ENCODE data around the gene GPR146. TPM values are rescaled to one million over a fixed set of nuclear protein-coding genes. Genes with fewer than 3 reads are reported as not detected.
A peak's percentile ranks its signal among the peaks of the same experiment; 100 is the strongest.

Gene GPR146
- total and polyA plus RNA-seq, 8 donors: 2.0 to 14.6 (median 7.9) TPM

DNA sequence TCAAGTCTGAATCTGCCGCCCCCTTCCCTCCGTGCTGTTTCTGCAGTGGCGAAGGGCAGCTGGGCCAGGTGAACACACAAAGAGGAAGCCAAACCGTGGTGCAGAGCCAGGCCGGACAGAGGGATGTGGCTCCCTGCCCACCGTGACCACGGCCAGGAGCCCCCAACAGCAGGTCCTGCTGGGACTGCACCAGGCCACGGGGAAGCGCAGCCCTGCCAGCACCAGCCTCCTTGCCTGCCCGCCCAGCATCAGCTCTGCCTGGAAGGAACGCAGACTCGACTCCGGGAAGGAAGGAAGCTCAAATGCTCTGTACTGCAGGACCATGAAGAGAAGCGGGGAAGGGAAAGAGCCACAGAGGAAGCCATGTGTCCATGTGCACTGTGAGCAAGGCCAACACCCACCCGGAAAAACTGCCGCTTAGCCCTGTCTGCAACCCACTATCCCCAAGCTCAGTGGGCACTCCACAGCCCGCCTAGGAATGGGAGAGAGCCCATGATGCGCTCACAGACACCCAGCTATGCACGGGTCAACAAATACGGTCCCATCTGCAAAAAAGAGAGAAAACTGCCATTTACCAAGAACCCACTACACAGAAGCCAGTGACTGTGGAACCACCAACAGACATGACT, 62.6 kb downstream of the GPR146 start:
- peaks cover 14 to 56% (median 31%) of the 10 kb centered on the region in 4 donors for H3K4me1 ChIP-seq
- no peak overlapping the region for H3K4me3 ChIP-seq
- TF ChIP-seq POLR2A (IDR thresholded peaks at IDR 0.05) (no peak), CTCF (IDR thresholded peaks at IDR 0.05) (no peak)
- WGBS, 5 donors: 63 to 80% (median 69%) methylated on average over 15 to 20 of the region's 20 CpGs
- no peaks in the 10 kb centered on the region for H3K9me3 ChIP-seq
- H3K27ac ChIP-seq: peak overlapping the region in 3 of 5 donors; percentile 25 to 46 (median 26)
- H3K36me3 ChIP-seq: no peaks in the 10 kb centered on the region
- no peak for DNase-seq
- H3K27me3 ChIP-seq: no peaks in the 10 kb centered on the region
- intact Hi-C loops (cut with DNase I; ENCODE audit: low total_unique reads): no loop called here

DNA sequence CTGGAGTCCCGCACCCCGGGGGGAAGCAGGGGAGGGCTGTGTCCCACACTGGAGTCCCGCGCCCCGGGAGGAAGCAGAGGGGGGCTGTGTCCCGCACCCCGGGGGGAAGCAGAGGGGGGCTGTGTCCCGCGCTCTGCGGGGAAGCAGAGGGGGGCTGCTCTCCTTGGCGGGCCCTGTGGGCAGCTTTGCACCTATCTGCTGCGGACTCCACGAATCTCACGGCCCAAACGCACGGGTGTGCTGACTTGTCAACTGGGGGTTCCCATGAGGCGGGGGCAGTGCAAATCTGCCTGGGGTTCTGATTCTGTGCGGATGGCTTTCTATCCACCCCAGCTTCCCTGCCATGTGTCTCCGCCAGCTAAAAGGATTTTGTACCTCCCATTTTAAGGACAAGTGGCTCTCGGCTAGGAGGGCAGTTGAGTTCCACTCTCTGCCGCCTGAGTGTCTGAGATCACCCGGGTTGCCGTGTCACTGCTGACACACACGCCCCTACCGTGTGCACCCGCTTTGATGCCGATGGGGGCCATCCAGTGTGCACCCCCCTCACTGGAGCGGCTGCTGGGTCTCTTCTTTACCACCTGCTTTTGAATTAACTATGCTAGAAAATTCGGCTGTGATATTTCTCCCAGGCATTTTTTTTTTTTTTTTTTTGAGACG, 64.0 kb downstream of the GPR146 start:
- H3K4me3 ChIP-seq: no peak overlapping the region
- peaks cover 5 to 43% (median 20%) of the 10 kb centered on the region in 4 donors for H3K4me1 ChIP-seq
- H3K9me3 ChIP-seq: no peaks in the 10 kb centered on the region
- DNase-seq: no peak
- intact Hi-C loops (cut with DNase I; ENCODE audit: low total_unique reads): no loop called here
- no peaks in the 10 kb centered on the region for H3K27me3 ChIP-seq
- 88 to 92% (median 92%) methylated on average over 25 to 30 of the region's 30 CpGs for WGBS, 5 donors
- H3K36me3 ChIP-seq: peaks cover 0 to 8% (median 5%) of the 10 kb centered on the region in 4 donors
- no peak for TF ChIP-seq POLR2A (IDR thresholded peaks at IDR 0.05)
- no peak for TF ChIP-seq EP300 (IDR thresholded peaks at IDR 0.05)
- TF ChIP-seq POLR2AphosphoS5 (IDR thresholded peaks at IDR 0.05): no peak
- no peak overlapping the region for H3K27ac ChIP-seq

Small RNA genes within 50 kb of the gene (small RNA-seq; reads per million reads assigned to genes)
- 5.6 to 21.2 (median 10.4) reads per million in 4 donors for gene MIR339

Other genes starting within 250 kb of the GPR146 start
- gene SUN1, start 212.1 kb upstream of the GPR146 start, total RNA-seq: 100 to 1,000 TPM; 103 to 242 (median 159) TPM
- 10 to 100 TPM; 15.9 to 58.9 (median 21.7) TPM for gene SUN1, start 212.1 kb upstream of the GPR146 start, polyA plus RNA-seq
- 100 to 1,000 TPM in 1 of 5 donors, 10 to 100 TPM in 4; 22.4 to 140 (median 40.1) TPM for gene GET4, start 168.0 kb upstream of the GPR146 start, total RNA-seq
- 10 to 100 TPM; 34.4 to 53.2 (median 53.0) TPM for gene GET4, start 168.0 kb upstream of the GPR146 start, polyA plus RNA-seq
- gene ADAP1, start 89.9 kb upstream of the GPR146 start, total RNA-seq: 100 to 1,000 TPM in 1 of 5 donors, 10 to 100 TPM in 2, 1 to 10 TPM in 2; 2.2 to 169 (median 18.5) TPM
- gene ADAP1, start 89.9 kb upstream of the GPR146 start, polyA plus RNA-seq: 10 to 100 TPM; 16.0 to 30.5 (median 29.4) TPM
- gene COX19, start 69.0 kb upstream of the GPR146 start, total RNA-seq: 10 to 100 TPM in 3 of 5 donors, 1 to 10 TPM in 2; 2.3 to 26.6 (median 14.2) TPM
- 1 to 10 TPM; 3.9 to 6.5 (median 5.5) TPM for gene COX19, start 69.0 kb upstream of the GPR146 start, polyA plus RNA-seq
- 1 to 10 TPM in 1 of 5 donors, not detected in 4; 7.0 TPM for gene CYP2W1, start 61.4 kb upstream of the GPR146 start, total RNA-seq
- under 1 TPM in 2 of 3 donors, not detected in 1; 0.31 to 0.65 TPM for gene CYP2W1, start 61.4 kb upstream of the GPR146 start, polyA plus RNA-seq
- gene GPER1, start 43.6 kb downstream of the GPR146 start, total RNA-seq: 10 to 100 TPM in 2 of 5 donors, 1 to 10 TPM in 1, under 1 TPM in 1, not detected in 1; 0.58 to 18.3 (median 9.7) TPM
- 10 to 100 TPM; 21.9 to 31.2 (median 26.0) TPM for gene GPER1, start 43.6 kb downstream of the GPR146 start, polyA plus RNA-seq
- 10 to 100 TPM in 4 of 5 donors, under 1 TPM in 1; 0.89 to 44.9 (median 20.2) TPM for gene ZFAND2A, start 115.7 kb downstream of the GPR146 start, total RNA-seq
- gene ZFAND2A, start 115.7 kb downstream of the GPR146 start, polyA plus RNA-seq: 10 to 100 TPM; 37.4 to 93.6 (median 53.1) TPM
- gene UNCX, start 188.3 kb downstream of the GPR146 start, total RNA-seq: not detected
- gene UNCX, start 188.3 kb downstream of the GPR146 start, polyA plus RNA-seq: not detected

All from stomach (tissue), 9 donors.